Vagina (tissue), 2 donors: ENCODE data around the gene SLC6A3.

Experiments used
- POLR2A ChIP-seq, 2 donors: fragments of 450-650 bp; IDR thresholded peaks; one replicate each; pipeline ENCODE4 v1.6.1; 2017; ENCODE audit warnings: antibody characterized with exemption in 2 of 2, mild to moderate bottlenecking in 2 of 2, moderate library complexity in 2 of 2
- POLR2AphosphoS5 ChIP-seq, 2 donors: sonication (generic); formaldehyde crosslinking; IDR thresholded peaks; one replicate each; pipeline ENCODE4 v1.9.0; 2017; ENCODE audit warnings: antibody characterized with exemption in 2 of 2, mild to moderate bottlenecking in 2 of 2, low read depth in 1 of 2; ENCODE audit not compliant: insufficient read depth in 1 of 2
- TF ChIP-seq, protein P1 (sequence below), 3 experiments: fragments of 450-650 bp in 2 of 3; fragments of 200-600 bp in 1 of 3; sonication (generic) in 1 of 3; IDR thresholded peaks; one replicate each; pipeline ENCODE4 v1.5.1; 2017 to 2019; ENCODE audit warnings: antibody characterized with exemption in 3 of 3, mild to moderate bottlenecking in 2 of 3, moderate library complexity in 2 of 3

DNA sequence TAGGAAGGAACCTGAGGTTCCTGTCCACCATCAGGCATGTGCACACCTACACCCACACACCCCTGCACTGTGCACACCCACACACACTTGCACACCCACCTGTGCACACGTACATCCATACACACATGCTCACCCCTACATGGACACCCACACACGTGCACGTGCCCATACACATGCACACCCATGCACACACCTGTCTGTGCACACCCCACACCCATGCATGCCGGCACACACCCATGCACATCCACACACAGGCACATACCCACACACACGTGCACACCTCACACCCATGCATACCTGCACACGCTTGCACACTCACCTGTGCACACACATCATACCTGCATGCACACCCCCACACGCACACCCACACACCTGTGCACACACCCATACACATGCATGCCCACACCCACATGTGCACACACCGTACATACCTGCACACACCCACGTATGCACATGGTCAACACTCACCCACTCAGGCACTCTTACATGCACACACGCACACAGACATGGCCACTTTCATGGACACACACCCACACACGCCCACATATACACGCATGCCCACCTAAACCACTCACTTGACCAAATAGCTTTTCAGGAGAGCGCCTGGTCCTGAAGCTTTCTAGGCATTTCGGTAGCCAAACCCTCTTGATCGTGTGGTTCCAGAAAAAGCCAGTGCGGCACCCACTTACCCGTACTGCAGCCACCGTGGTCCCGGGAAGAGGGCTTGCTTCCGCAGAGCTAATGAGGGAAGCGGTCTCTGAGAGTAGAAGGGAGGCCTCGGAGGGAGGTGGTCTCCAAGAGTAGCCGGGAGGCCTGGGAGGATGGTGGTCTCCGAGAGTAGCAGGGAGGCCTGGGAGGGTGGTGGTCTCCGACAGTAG, 63.6 kb downstream of the SLC6A3 start:
- TF ChIP-seq, protein P1, sequence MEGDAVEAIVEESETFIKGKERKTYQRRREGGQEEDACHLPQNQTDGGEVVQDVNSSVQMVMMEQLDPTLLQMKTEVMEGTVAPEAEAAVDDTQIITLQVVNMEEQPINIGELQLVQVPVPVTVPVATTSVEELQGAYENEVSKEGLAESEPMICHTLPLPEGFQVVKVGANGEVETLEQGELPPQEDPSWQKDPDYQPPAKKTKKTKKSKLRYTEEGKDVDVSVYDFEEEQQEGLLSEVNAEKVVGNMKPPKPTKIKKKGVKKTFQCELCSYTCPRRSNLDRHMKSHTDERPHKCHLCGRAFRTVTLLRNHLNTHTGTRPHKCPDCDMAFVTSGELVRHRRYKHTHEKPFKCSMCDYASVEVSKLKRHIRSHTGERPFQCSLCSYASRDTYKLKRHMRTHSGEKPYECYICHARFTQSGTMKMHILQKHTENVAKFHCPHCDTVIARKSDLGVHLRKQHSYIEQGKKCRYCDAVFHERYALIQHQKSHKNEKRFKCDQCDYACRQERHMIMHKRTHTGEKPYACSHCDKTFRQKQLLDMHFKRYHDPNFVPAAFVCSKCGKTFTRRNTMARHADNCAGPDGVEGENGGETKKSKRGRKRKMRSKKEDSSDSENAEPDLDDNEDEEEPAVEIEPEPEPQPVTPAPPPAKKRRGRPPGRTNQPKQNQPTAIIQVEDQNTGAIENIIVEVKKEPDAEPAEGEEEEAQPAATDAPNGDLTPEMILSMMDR (IDR thresholded peaks at IDR 0.05) = no peak
- TF ChIP-seq POLR2A (IDR thresholded peaks at IDR 0.05) = no peak
- no peak for TF ChIP-seq POLR2AphosphoS5 (IDR thresholded peaks at IDR 0.05; ENCODE audit: insufficient read depth in 1 of 2, low read depth in 1 of 2)
